Panc1 (cell line): ENCODE measurements around the gene GRID2. TPM values are rescaled to one million over a fixed set of nuclear protein-coding genes. Genes with fewer than 3 reads are reported as not detected.
"Not testable (repeated sequence)": the region's sequence is repeated elsewhere in the genome, so short reads cannot be mapped to it uniquely, and the experiment has no call there.

Experiments used
- ATAC-seq: fragments of 200-7000 bp; cut with Tn5 transposase; 2 replicates; pipeline ENCODE4 v1.9.1; 2020; ENCODE audit warnings: mild to moderate bottlenecking, moderate library complexity
- BruUV-seq: library from RNA; stranded (reverse); fragments of 400-500 nt; replicated peaks from 2 replicates; lab custom pipeline; 2021; lab: Mats Ljungman, UMichigan
- CTCF ChIA-PET: fragments of 300-600 bp; sonication (Branson Sonifier 250); formaldehyde crosslinking; loops from one replicate; lab custom pipeline; 2022; ENCODE audit warnings: antibody characterized with exemption; lab: Charles Lee
- POLR2A ChIA-PET: fragments of 300-600 bp; sonication (Branson Sonifier 250); formaldehyde crosslinking; loops from one replicate; lab custom pipeline; 2022; ENCODE audit warnings: antibody characterized with exemption; lab: Charles Lee
- DNase-seq: peaks from one replicate; pipeline ENCODE4 v3.0.0-alpha.2; 2010; ENCODE audit warnings: low read depth, low spot score
- H3K27ac ChIP-seq: 2 replicates; pipeline ENCODE4 v1.5.1; 2011; ENCODE audit warnings: mild to moderate bottlenecking, low read length, inconsistent platforms
- H3K27me3 ChIP-seq: fragments of 200-500 bp; sonication (Bioruptor generic); 2 replicates; pipeline ENCODE4 v1.6.0; 2014; ENCODE audit warnings: low read length, inconsistent platforms; ENCODE audit not compliant: control insufficient read depth, insufficient read depth
- H3K36me3 ChIP-seq: fragments of 200-500 bp; sonication (Bioruptor generic); 2 replicates; pipeline ENCODE4 v1.5.1; 2014; ENCODE audit warnings: inconsistent platforms, mild to moderate bottlenecking, low read length, moderate library complexity; ENCODE audit not compliant: control insufficient read depth, insufficient read depth
- H3K4me1 ChIP-seq: 2 replicates; pipeline ENCODE4 v1.5.1; 2011; ENCODE audit warnings: inconsistent platforms, mild to moderate bottlenecking, low read length, moderate library complexity; ENCODE audit not compliant: control insufficient read depth, insufficient read depth
- H3K4me3 ChIP-seq, 2 experiments: 2 replicates each; pipeline ENCODE4 v1.5.1; 2011 to 2012; ENCODE audit warnings: low read depth in 2 of 2, low read length in 2 of 2, mild to moderate bottlenecking in 2 of 2, inconsistent platforms in 1 of 2, moderate library complexity in 1 of 2
- H3K9me3 ChIP-seq: fragments of 200-500 bp; sonication (Bioruptor generic); 2 replicates; pipeline ENCODE4 v1.5.1; 2014; ENCODE audit warnings: low read depth, mild to moderate bottlenecking, inconsistent platforms, low read length, moderate library complexity; ENCODE audit not compliant: control insufficient read depth, insufficient read depth
- CTCF ChIP-seq: fragments of 450-650 bp; IDR thresholded peaks from 2 replicates; pipeline ENCODE4 v1.5.1; 2017; ENCODE audit warnings: mild to moderate bottlenecking
- POLR2AphosphoS5 ChIP-seq: IDR thresholded peaks from 2 replicates; pipeline ENCODE4 v1.6.1; 2012; ENCODE audit warnings: mild to moderate bottlenecking, low read depth, low read length, moderate library complexity
- SIN3A ChIP-seq: IDR thresholded peaks from 2 replicates; pipeline ENCODE4 v1.6.1; 2012; ENCODE audit warnings: low read depth, mild to moderate bottlenecking, low read length, moderate library complexity, borderline replicate concordance; ENCODE audit not compliant: insufficient read depth
- TCF7L2 ChIP-seq: IDR thresholded peaks from 2 replicates; pipeline ENCODE4 v1.6.1; 2011; ENCODE audit warnings: mild to moderate bottlenecking, low read depth, low read length, inconsistent platforms
- in situ Hi-C: cut with HindIII; loops from 2 replicates; pipeline ENCODE4 v1.10.0; 2016; ENCODE audit warnings: low sequenced_read_pairs, low pct_unique_long_range_greater_than_20kb
- intact Hi-C: fragments of 100-400 bp; cut with micrococcal nuclease; formaldehyde crosslinking; loops from one replicate; pipeline ENCODE4 v1.10.0; 2022; ENCODE audit not compliant: unreplicated experiment
- total RNA-seq: library from RNA; stranded (reverse); gene quantifications from one replicate; pipeline ENCODE4 v1.2.1, GENCODE V29; 2021; ENCODE audit not compliant: unreplicated experiment
- TF ChIP-seq, protein P1 (sequence below), 2 experiments: IDR thresholded peaks; 2 replicates each; pipeline ENCODE4 v1.6.1; 2011 to 2012; ENCODE audit warnings: low read depth in 2 of 2, control low read depth in 1 of 2, low read length in 1 of 2, mild to moderate bottlenecking in 1 of 2, moderate library complexity in 1 of 2; ENCODE audit not compliant: insufficient read depth in 1 of 2

Gene GRID2
- total RNA-seq, 1 experiment from 2014 or later: 0.08 TPM

DNA sequence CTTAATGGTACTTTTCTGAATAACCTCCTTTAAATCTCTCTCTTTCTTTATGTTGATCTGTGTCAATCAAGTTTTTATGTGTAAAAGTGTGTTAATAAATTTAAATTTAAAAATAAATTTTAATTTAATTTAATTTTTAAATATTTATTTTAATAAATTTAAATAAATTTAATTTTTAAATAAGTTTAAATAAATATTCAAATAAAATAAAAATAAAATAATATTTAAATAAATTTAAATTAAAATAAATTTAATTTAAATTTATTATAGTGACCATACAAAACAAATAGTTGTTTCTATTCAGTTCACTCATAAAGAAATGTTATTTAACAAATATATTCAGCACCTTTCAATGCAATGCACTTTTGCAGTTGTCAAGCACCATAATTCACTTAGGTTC, 146.9 kb downstream of the GRID2 start:
- in situ Hi-C loops: no loop called here
- no peaks in the 10 kb centered on the region for H3K27me3 ChIP-seq
- DNase-seq (no peak), ATAC-seq (no peak)
- H3K4me1 ChIP-seq: no peaks in the 10 kb centered on the region
- intact Hi-C loops: no loop called here
- no peaks in the 10 kb centered on the region for H3K36me3 ChIP-seq
- ChIA-PET POLR2A (no interaction called here), CTCF (no interaction called here)
- no peak overlapping the region for H3K4me3 ChIP-seq
- BruUV-seq: no TSS peak
- TF ChIP-seq TCF7L2 (no peak), CTCF (no peak), POLR2AphosphoS5 (no peak), SIN3A (no peak)
- TF ChIP-seq, protein P1, sequence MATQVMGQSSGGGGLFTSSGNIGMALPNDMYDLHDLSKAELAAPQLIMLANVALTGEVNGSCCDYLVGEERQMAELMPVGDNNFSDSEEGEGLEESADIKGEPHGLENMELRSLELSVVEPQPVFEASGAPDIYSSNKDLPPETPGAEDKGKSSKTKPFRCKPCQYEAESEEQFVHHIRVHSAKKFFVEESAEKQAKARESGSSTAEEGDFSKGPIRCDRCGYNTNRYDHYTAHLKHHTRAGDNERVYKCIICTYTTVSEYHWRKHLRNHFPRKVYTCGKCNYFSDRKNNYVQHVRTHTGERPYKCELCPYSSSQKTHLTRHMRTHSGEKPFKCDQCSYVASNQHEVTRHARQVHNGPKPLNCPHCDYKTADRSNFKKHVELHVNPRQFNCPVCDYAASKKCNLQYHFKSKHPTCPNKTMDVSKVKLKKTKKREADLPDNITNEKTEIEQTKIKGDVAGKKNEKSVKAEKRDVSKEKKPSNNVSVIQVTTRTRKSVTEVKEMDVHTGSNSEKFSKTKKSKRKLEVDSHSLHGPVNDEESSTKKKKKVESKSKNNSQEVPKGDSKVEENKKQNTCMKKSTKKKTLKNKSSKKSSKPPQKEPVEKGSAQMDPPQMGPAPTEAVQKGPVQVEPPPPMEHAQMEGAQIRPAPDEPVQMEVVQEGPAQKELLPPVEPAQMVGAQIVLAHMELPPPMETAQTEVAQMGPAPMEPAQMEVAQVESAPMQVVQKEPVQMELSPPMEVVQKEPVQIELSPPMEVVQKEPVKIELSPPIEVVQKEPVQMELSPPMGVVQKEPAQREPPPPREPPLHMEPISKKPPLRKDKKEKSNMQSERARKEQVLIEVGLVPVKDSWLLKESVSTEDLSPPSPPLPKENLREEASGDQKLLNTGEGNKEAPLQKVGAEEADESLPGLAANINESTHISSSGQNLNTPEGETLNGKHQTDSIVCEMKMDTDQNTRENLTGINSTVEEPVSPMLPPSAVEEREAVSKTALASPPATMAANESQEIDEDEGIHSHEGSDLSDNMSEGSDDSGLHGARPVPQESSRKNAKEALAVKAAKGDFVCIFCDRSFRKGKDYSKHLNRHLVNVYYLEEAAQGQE (IDR thresholded peaks at IDR 0.05; ENCODE audit: insufficient read depth in 1 of 2, low read depth in 2 of 2, low read length in 1 of 2): no peak
- no peak overlapping the region for H3K27ac ChIP-seq
- H3K9me3 ChIP-seq: no peaks in the 10 kb centered on the region

DNA sequence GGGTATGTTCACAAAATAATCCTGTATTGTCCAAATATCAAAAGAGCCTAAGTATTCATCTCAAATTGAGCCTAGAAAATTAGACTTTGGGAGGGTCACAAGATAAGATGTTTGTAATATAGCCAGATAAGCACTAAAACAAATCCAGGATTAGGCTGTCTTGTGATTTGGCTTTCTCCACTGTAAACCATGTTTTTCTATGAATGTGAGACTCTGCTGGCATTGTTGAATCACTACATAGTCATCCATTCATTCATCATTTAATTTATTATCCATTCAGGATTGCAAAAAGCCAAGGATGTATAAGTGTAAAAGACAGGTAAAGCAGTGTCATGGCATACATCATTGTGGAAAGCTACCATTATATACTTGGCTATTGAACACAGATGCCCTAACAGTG, 148.0 kb downstream of the GRID2 start:
- POLR2A ChIA-PET: no interaction called here
- TF ChIP-seq, protein P1 (IDR thresholded peaks at IDR 0.05; ENCODE audit: insufficient read depth in 1 of 2, low read depth in 2 of 2, low read length in 1 of 2): no peak
- TF ChIP-seq CTCF: no peak
- TF ChIP-seq POLR2AphosphoS5: no peak
- TF ChIP-seq SIN3A: no peak
- no peak for TF ChIP-seq TCF7L2
- CTCF ChIA-PET: no interaction called here
- H3K36me3 ChIP-seq: no peaks in the 10 kb centered on the region
- H3K4me1 ChIP-seq: no peaks in the 10 kb centered on the region
- no TSS peak for BruUV-seq
- no peak for ATAC-seq
- H3K27me3 ChIP-seq: no peaks in the 10 kb centered on the region
- no peak overlapping the region for H3K4me3 ChIP-seq
- no peaks in the 10 kb centered on the region for H3K9me3 ChIP-seq
- intact Hi-C loops: no loop called here
- DNase-seq: no peak
- H3K27ac ChIP-seq: no peak overlapping the region
- in situ Hi-C loops: no loop called here

DNA sequence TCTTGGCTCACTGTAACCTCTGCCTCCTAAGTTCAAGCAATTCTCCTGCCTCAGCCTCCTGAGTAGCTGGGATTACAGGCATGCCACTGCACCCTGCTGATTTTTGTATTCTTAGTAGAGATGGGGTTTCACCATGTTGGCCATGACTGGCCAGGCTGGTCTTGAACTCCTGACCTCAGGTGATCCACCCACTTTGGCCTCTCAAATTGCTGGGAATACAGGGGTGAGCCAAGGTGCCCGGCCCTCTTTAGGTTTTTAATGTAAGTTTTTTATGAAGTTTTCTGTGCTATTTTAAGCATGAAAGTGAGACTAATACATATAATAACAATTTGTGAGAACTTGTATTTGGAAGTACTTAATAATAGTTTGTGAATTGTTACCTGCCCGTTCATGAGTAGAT, 148.6 kb downstream of the GRID2 start:
- intact Hi-C loops, DNase-seq, in situ Hi-C loops, H3K4me3 ChIP-seq, H3K9me3 ChIP-seq, H3K27me3 ChIP-seq, CTCF ChIA-PET, ATAC-seq, POLR2A ChIA-PET, H3K27ac ChIP-seq, H3K4me1 ChIP-seq, BruUV-seq, H3K36me3 ChIP-seq: not testable (repeated sequence)
